Measurements from ENCODE around the gene SULT1C3. TPM values are rescaled to one million over a fixed set of nuclear protein-coding genes. Genes with fewer than 3 reads are reported as not detected.

SULT1C3 gene
- total and polyA plus RNA-seq, 2 of the 13 experiments (the other 11 are each of a cell fraction or from before 2014, with no cell fraction given) = not detected

DNA sequence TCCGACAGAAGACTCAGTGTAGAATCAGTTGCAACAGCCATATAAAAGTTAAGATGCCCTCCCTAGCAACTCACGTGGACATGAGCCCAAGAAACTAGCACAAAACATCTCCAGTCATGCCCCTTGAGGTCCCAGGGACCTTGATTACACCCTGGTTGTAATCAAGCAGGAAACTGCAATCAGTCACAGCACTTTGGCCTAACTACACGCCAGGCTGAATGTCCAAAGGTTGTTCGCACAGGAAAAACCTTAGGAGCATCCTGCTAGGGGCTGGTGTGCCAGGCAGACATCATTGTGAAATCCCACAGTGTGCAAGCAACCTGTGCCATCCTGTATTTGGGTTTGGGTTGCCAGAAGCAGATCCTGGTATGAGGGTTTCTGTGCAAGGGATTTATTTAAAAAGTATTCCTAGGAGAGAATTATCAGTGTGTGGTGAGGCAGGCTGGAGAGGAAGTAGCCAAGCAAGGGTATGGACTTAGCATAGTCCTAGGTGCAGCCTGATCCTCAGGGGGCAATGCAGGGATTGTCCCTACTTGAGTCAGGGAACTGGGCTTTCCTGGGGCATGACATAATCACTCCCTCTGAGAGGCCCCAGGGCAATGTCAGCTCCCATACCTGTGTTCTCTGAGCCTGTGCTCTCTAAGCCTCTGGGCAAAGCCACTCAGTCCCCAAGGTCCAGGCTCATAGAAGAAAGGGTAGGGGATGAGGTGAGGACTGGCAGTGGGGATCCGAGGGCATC, 31.2 kb downstream of the SULT1C3 start (continued):
- TF ChIP-seq ZNF839 (CRISPR knock-in tag; IDR thresholded peaks at IDR 0.05; ENCODE audit: borderline replicate concordance) = no peak
- 0 out of 2 replicates have a peak, but pooled peaks have one; percentile 4 for TF ChIP-seq ZNF598 (CRISPR knock-in tag; IDR thresholded peaks at IDR 0.05; ENCODE audit: borderline replicate concordance)
- TF ChIP-seq, protein P1, sequence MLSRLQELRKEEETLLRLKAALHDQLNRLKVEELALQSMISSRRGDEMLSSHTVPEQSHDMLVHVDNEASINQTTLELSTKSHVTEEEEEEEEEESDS (CRISPR knock-in tag; IDR thresholded peaks at IDR 0.05; ENCODE audit: borderline replicate concordance) = no peak
- no peak for TF ChIP-seq ZSCAN29 (CRISPR knock-in tag; conservative IDR thresholded peaks at IDR 0.05)
- TF ChIP-seq RCOR2 (CRISPR knock-in tag; IDR thresholded peaks at IDR 0.05) = no peak
- TF ChIP-seq MAF1 (CRISPR knock-in tag; IDR thresholded peaks at IDR 0.05; ENCODE audit: borderline replicate concordance) = no peak
- TF ChIP-seq, protein P2, sequence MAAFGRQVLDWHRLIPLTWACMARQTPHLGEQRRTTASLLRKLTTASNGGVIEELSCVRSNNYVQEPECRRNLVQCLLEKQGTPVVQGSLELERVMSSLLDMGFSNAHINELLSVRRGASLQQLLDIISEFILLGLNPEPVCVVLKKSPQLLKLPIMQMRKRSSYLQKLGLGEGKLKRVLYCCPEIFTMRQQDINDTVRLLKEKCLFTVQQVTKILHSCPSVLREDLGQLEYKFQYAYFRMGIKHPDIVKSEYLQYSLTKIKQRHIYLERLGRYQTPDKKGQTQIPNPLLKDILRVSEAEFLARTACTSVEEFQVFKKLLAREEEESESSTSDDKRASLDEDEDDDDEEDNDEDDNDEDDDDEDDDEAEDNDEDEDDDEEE (CRISPR knock-in tag; IDR thresholded peaks at IDR 0.05) = 0 out of 2 replicates have a peak, but pooled peaks have one; percentile 12
- TF ChIP-seq, protein P3, sequence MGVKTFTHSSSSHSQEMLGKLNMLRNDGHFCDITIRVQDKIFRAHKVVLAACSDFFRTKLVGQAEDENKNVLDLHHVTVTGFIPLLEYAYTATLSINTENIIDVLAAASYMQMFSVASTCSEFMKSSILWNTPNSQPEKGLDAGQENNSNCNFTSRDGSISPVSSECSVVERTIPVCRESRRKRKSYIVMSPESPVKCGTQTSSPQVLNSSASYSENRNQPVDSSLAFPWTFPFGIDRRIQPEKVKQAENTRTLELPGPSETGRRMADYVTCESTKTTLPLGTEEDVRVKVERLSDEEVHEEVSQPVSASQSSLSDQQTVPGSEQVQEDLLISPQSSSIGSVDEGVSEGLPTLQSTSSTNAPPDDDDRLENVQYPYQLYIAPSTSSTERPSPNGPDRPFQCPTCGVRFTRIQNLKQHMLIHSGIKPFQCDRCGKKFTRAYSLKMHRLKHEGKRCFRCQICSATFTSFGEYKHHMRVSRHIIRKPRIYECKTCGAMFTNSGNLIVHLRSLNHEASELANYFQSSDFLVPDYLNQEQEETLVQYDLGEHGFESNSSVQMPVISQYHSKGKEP (CRISPR knock-in tag; IDR thresholded peaks at IDR 0.05) = no peak
- TF ChIP-seq ZNF20 (CRISPR knock-in tag; IDR thresholded peaks at IDR 0.05) = no peak
- TF ChIP-seq, protein P4, sequence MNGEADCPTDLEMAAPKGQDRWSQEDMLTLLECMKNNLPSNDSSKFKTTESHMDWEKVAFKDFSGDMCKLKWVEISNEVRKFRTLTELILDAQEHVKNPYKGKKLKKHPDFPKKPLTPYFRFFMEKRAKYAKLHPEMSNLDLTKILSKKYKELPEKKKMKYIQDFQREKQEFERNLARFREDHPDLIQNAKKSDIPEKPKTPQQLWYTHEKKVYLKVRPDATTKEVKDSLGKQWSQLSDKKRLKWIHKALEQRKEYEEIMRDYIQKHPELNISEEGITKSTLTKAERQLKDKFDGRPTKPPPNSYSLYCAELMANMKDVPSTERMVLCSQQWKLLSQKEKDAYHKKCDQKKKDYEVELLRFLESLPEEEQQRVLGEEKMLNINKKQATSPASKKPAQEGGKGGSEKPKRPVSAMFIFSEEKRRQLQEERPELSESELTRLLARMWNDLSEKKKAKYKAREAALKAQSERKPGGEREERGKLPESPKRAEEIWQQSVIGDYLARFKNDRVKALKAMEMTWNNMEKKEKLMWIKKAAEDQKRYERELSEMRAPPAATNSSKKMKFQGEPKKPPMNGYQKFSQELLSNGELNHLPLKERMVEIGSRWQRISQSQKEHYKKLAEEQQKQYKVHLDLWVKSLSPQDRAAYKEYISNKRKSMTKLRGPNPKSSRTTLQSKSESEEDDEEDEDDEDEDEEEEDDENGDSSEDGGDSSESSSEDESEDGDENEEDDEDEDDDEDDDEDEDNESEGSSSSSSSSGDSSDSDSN (CRISPR knock-in tag; IDR thresholded peaks at IDR 0.05) = no peak
- TF ChIP-seq GABPB1 (CRISPR knock-in tag; IDR thresholded peaks at IDR 0.05) = no peak; the same call in 1 of the 2 replicates
- no peak for TF ChIP-seq MED8 (CRISPR knock-in tag; IDR thresholded peaks at IDR 0.05; ENCODE audit: insufficient replicate concordance)
- TF ChIP-seq, protein P5, sequence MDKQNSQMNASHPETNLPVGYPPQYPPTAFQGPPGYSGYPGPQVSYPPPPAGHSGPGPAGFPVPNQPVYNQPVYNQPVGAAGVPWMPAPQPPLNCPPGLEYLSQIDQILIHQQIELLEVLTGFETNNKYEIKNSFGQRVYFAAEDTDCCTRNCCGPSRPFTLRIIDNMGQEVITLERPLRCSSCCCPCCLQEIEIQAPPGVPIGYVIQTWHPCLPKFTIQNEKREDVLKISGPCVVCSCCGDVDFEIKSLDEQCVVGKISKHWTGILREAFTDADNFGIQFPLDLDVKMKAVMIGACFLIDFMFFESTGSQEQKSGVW (CRISPR knock-in tag; IDR thresholded peaks at IDR 0.05; ENCODE audit: borderline replicate concordance) = no peak
- no peak for TF ChIP-seq ZKSCAN8 (CRISPR knock-in tag; IDR thresholded peaks at IDR 0.05; ENCODE audit: borderline replicate concordance)
- TF ChIP-seq ZNF782 (CRISPR knock-in tag; IDR thresholded peaks at IDR 0.05; ENCODE audit: borderline replicate concordance) = no peak
- no peak for TF ChIP-seq ZNF282 (IDR thresholded peaks at IDR 0.05; ENCODE audit: partially characterized antibody)
- TF ChIP-seq ELF3 (CRISPR knock-in tag; IDR thresholded peaks at IDR 0.05) = peak; percentile 67
- TF ChIP-seq, protein P6, sequence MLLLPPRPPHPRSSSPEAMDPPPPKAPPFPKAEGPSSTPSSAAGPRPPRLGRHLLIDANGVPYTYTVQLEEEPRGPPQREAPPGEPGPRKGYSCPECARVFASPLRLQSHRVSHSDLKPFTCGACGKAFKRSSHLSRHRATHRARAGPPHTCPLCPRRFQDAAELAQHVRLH (CRISPR knock-in tag; IDR thresholded peaks at IDR 0.05; ENCODE audit: borderline replicate concordance, low read depth) = no peak
- TF ChIP-seq HOXA3 (CRISPR knock-in tag; IDR thresholded peaks at IDR 0.05) = peak; percentile 24; the same call in 1 of the 2 replicates
- no peak for TF ChIP-seq JUN (CRISPR knock-in tag; IDR thresholded peaks at IDR 0.05)
- no peak for TF ChIP-seq FLYWCH1 (CRISPR knock-in tag; IDR thresholded peaks at IDR 0.05)
- TF ChIP-seq, protein P7, sequence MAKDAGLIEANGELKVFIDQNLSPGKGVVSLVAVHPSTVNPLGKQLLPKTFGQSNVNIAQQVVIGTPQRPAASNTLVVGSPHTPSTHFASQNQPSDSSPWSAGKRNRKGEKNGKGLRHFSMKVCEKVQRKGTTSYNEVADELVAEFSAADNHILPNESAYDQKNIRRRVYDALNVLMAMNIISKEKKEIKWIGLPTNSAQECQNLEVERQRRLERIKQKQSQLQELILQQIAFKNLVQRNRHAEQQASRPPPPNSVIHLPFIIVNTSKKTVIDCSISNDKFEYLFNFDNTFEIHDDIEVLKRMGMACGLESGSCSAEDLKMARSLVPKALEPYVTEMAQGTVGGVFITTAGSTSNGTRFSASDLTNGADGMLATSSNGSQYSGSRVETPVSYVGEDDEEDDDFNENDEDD (CRISPR knock-in tag; IDR thresholded peaks at IDR 0.05; ENCODE audit: borderline replicate concordance) = no peak

Measured in HepG2 (cell line).